Measurements from ENCODE around the gene CEBPA. TPM values are rescaled to one million over a fixed set of nuclear protein-coding genes. Genes with fewer than 3 reads are reported as not detected.

CEBPA gene
- total RNA-seq, 2 donors from 2014 or later, result 25.2 to 58.7 TPM

DNA sequence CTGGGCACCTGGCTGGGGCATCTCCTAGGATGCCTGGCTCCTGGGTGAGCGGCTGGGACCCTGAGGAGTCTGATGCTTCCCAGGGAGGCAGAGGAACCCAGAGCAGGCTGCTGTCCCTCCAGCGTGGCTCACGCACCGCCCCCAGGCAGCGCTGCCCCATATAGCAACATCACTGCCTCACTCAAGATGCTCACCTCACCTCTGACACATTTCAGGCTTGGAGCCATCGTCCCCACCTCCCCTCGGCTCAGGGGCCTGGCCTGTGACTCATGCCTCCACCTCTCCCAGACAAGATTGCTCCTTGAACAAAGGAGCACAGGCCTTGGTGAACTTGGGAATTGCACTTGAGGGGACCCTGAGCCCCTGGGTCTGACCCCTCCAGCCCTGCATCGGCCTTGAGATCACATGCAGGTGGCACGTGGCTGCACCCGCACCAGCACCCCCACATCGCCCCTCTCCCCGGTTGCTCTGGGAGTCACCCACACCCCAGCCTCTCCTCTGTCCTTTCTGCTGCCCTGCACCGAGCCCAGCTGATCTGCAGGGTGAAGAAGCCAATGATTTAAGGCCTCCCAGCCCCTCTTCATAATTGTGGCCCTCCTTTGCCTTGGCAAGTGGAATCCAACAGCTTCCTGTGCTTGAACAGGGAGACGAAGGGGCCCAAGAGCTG, 11.2 kb downstream of the CEBPA start:
- H3K36me3 ChIP-seq, result no peaks in the 10 kb centered on the region
- no peak overlapping the region for H3K27ac ChIP-seq
- 87% methylated on average over 14 of the region's 14 CpGs for WGBS
- H3K4me1 ChIP-seq (replicated peaks), result peaks cover 13% of the 10 kb centered on the region
- intact Hi-C loops (cut with DNase I), result no loop called here
- no peaks in the 10 kb centered on the region for H3K27me3 ChIP-seq (replicated peaks; ENCODE audit: insufficient read depth)
- no peaks in the 10 kb centered on the region for H3K9me3 ChIP-seq
- no peak overlapping the region for H3K4me3 ChIP-seq
- DNase-seq (ENCODE audit: low spot score), result no peak
- TF ChIP-seq POLR2A (IDR thresholded peaks at IDR 0.05) (no peak), POLR2AphosphoS5 (IDR thresholded peaks at IDR 0.05) (no peak)
- TF ChIP-seq, protein P1, sequence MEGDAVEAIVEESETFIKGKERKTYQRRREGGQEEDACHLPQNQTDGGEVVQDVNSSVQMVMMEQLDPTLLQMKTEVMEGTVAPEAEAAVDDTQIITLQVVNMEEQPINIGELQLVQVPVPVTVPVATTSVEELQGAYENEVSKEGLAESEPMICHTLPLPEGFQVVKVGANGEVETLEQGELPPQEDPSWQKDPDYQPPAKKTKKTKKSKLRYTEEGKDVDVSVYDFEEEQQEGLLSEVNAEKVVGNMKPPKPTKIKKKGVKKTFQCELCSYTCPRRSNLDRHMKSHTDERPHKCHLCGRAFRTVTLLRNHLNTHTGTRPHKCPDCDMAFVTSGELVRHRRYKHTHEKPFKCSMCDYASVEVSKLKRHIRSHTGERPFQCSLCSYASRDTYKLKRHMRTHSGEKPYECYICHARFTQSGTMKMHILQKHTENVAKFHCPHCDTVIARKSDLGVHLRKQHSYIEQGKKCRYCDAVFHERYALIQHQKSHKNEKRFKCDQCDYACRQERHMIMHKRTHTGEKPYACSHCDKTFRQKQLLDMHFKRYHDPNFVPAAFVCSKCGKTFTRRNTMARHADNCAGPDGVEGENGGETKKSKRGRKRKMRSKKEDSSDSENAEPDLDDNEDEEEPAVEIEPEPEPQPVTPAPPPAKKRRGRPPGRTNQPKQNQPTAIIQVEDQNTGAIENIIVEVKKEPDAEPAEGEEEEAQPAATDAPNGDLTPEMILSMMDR (IDR thresholded peaks at IDR 0.05), result no peak

DNA sequence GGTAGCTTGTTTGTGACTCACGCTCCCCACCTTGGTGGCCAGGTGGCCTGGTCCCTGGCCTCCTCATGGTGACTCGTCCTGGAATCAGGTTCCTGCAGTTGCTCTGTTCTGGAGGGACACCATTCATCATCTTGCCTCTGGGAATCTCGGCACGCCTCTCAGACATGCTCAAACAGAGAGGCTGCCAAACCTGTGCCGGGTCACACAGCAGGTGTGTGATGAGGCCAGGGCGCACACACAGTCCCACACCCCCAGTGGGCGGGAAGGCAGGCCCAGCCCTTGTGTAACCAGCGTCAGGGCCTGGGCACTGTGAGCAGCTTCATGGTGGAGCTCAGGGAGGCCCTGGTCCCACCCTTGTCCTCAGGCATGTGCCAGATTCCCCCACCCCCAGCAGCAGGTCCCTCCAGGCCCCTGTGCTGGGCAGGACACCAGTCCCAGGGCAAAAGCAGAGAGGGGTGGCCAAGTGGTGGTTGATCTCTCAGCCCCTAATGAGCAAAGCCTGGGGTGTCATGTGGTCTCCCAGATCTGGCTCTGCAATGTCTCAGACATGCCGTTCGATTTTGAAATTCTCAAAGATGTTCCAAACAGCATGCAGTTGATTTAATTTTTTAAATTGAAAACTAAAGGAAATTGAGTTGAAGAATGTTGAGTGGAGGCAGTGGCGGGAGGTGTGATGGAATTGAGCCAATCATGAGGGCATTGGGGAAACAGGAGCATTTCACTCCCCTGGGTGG, 12.1 kb downstream of the CEBPA start:
- WGBS, result 68% methylated on average over 9 of the region's 11 CpGs
- H3K9me3 ChIP-seq, result no peaks in the 10 kb centered on the region
- intact Hi-C loops (cut with DNase I), result no loop called here
- H3K27ac ChIP-seq, result no peak overlapping the region
- TF ChIP-seq POLR2AphosphoS5 (IDR thresholded peaks at IDR 0.05) (no peak), POLR2A (IDR thresholded peaks at IDR 0.05) (no peak)
- TF ChIP-seq, protein P1 (IDR thresholded peaks at IDR 0.05), result no peak
- no peaks in the 10 kb centered on the region for H3K27me3 ChIP-seq (replicated peaks; ENCODE audit: insufficient read depth)
- no peaks in the 10 kb centered on the region for H3K36me3 ChIP-seq
- peaks cover 13% of the 10 kb centered on the region for H3K4me1 ChIP-seq (replicated peaks)
- no peak overlapping the region for H3K4me3 ChIP-seq
- no peak for DNase-seq (ENCODE audit: low spot score)

DNA sequence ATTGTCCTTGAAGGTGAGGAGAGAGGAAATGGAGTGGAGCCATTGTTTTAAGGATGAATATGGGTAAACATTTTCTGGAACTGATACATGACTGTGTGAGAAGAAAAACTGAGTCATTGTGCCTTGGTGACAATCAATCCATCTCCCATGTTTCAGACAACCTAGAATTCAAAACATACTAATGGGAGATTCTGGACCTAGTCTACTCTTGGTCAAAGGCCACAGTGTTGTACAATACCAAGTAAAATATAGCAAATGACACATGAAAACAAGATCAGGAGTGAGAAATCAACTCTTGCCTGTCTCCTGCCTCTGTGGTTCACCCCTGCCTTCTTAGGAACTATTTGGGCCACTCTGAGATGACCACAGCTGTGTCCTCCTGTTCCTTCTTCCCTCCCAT, 13.1 kb downstream of the CEBPA start:
- Histone ChIP-seq H3K36me3 (no peaks in the 10 kb centered on the region), H3K9me3 (no peaks in the 10 kb centered on the region), H3K4me3 (no peak overlapping the region), H3K4me1 (replicated peaks) (peaks cover 13% of the 10 kb centered on the region), H3K27ac (no peak overlapping the region), H3K27me3 (replicated peaks; ENCODE audit: insufficient read depth) (no peaks in the 10 kb centered on the region)
- DNase-seq (ENCODE audit: low spot score), result no peak
- intact Hi-C loops (cut with DNase I), result no loop called here
- no peak for TF ChIP-seq POLR2A (IDR thresholded peaks at IDR 0.05)
- TF ChIP-seq, protein P1 (IDR thresholded peaks at IDR 0.05), result no peak

DNA sequence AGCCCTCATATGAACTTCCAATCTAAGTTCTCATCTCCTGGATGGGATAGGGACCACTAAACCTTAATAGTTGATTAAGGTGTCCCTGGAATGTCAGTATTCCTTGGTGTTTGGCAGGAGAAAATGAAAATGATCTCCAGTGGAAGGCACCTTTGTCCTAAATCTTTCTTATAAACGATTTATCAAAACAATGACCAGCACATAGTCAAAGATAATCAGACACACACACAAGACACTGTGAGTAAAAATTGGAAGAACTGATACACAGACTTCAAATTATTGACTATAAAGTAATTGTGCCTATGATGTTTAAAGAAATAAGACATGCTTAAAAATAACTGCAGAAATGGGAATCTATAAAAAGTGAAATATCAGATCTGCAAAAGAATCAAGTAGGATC, 13.7 kb downstream of the CEBPA start:
- Histone ChIP-seq H3K4me3 (no peak overlapping the region), H3K9me3 (no peaks in the 10 kb centered on the region), H3K4me1 (replicated peaks) (peaks cover 10% of the 10 kb centered on the region), H3K36me3 (no peaks in the 10 kb centered on the region), H3K27ac (no peak overlapping the region), H3K27me3 (replicated peaks; ENCODE audit: insufficient read depth) (no peaks in the 10 kb centered on the region)
- no peak for DNase-seq (ENCODE audit: low spot score)
- WGBS, result 98% methylated on average over 1 of the region's 1 CpG
- TF ChIP-seq POLR2AphosphoS5 (IDR thresholded peaks at IDR 0.05), result no peak
- TF ChIP-seq, protein P1 (IDR thresholded peaks at IDR 0.05), result no peak
- TF ChIP-seq POLR2A (IDR thresholded peaks at IDR 0.05), result no peak
- intact Hi-C loops (cut with DNase I), result no loop called here

DNA sequence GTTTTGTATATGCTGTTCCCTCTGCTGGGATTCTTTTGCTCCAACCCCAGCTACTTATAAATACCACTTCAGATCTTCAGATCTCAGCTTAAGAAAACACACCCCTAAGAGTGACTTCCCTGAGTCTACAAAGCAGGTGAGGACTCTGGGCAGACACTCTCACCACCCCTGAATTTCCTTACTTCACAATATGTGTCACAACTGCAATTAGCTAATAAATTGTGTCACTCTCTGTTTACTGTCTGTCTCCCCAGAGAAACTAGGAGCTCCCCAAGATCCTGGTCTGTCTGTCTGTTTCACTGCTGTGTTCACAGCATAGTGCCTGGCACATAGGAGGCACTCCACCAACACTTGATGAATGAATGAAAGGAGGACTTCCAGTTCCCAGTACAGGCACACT, 14.4 kb downstream of the CEBPA start:
- Histone ChIP-seq H3K27ac (no peak overlapping the region), H3K9me3 (no peaks in the 10 kb centered on the region), H3K27me3 (replicated peaks; ENCODE audit: insufficient read depth) (no peaks in the 10 kb centered on the region), H3K36me3 (no peaks in the 10 kb centered on the region), H3K4me3 (no peak overlapping the region), H3K4me1 (replicated peaks) (peaks cover 5% of the 10 kb centered on the region)
- DNase-seq (ENCODE audit: low spot score), result no peak
- TF ChIP-seq, protein P1 (IDR thresholded peaks at IDR 0.05), result no peak
- TF ChIP-seq POLR2A (IDR thresholded peaks at IDR 0.05), result no peak
- TF ChIP-seq POLR2AphosphoS5 (IDR thresholded peaks at IDR 0.05), result no peak
- intact Hi-C loops (cut with DNase I), result no loop called here

Data from prostate gland (tissue), 2 donors.